GM12878 (cell line): Measurements from ENCODE around the gene CRACDL. TPM values are rescaled to one million over a fixed set of nuclear protein-coding genes. Genes with fewer than 3 reads are reported as not detected.

ENCODE experiments used
- ATAC-seq: fragments of 200-7000 bp; cut with Tn5 transposase; 3 replicates; pipeline ENCODE4 v1.9.1; 2020; ENCODE audit warnings: mild to moderate bottlenecking, moderate library complexity
- BruUV-seq: library from RNA; stranded (reverse); fragments of 400-500 nt; replicated peaks from 2 replicates; lab custom pipeline; 2021; lab: Mats Ljungman, UMichigan
- CTCF ChIA-PET: fragments of 300-600 bp; sonication (Branson Sonifier 250); formaldehyde crosslinking; extraction: SDS; loops from one replicate; lab custom pipeline; 2021; ENCODE audit warnings: inconsistent platforms; lab: Yijun Ruan, JAX
- POLR2A ChIA-PET: fragments of 350-600 bp; formaldehyde crosslinking; extraction: SDS; loops from one replicate; lab custom pipeline; 2021; ENCODE audit warnings: inconsistent platforms; lab: Charles Lee
- RAD21 ChIA-PET: fragments of 300-600 bp; sonication (Branson Sonifier 250); formaldehyde crosslinking; loops from one replicate; lab custom pipeline; 2023; ENCODE audit warnings: antibody characterized with exemption; ENCODE audit not compliant: unreplicated experiment; lab: Charles Lee
- SMC1A ChIA-PET: fragments of 300-600 bp; sonication (Branson Sonifier 250); formaldehyde crosslinking; loops from one replicate; lab custom pipeline; 2023; ENCODE audit not compliant: unreplicated experiment, uncharacterized antibody; lab: Charles Lee
- DNase-seq: peaks from one replicate; pipeline ENCODE4 v3.0.0-alpha.2; 2011; ENCODE audit warnings: low read depth, low spot score
- FAIRE-seq: peaks from 3 replicates; lab custom pipeline; 2011; peaks lifted over from hg19 to GRCh38; lab: Jason Lieb, UNC
- H2AFZ ChIP-seq: 2 replicates; pipeline ENCODE4 v1.6.0; 2011; ENCODE audit warnings: low read depth, low read length, control low read depth; ENCODE audit not compliant: control insufficient read depth
- H3K27ac ChIP-seq: 2 replicates; pipeline ENCODE4 v1.5.1; 2011; ENCODE audit warnings: control low read depth; ENCODE audit not compliant: control insufficient read depth, insufficient read depth
- H3K27me3 ChIP-seq, 2 experiments: replicated peaks in 1 of 2; 2 replicates each; pipeline versions ENCODE4 v1.6.0 to v1.6.1; 2011; ENCODE audit warnings: low read length in 1 of 2; ENCODE audit not compliant: control insufficient read depth in 2 of 2, insufficient read depth in 2 of 2
- H3K36me3 ChIP-seq, 2 experiments: 2 replicates each; pipeline ENCODE4 v1.5.1; 2011; ENCODE audit warnings: low read length in 1 of 2; ENCODE audit not compliant: control insufficient read depth in 2 of 2, insufficient read depth in 2 of 2
- H3K4me1 ChIP-seq: 2 replicates; pipeline ENCODE4 v1.6.1; 2011; ENCODE audit warnings: mild to moderate bottlenecking, low read length, moderate library complexity, mixed read lengths; ENCODE audit not compliant: control insufficient read depth, insufficient read depth
- H3K4me2 ChIP-seq: 2 replicates; pipeline ENCODE4 v1.6.0; 2011; ENCODE audit warnings: control low read depth; ENCODE audit not compliant: control insufficient read depth, insufficient read depth
- H3K4me3 ChIP-seq: fragments of 200-600 bp; sonication (generic); 2 replicates; pipeline ENCODE4 v1.5.1; 2016
- H3K79me2 ChIP-seq: 2 replicates; pipeline ENCODE4 v1.6.0; 2011; ENCODE audit warnings: low read length; ENCODE audit not compliant: control insufficient read depth, insufficient read depth
- H3K9ac ChIP-seq: 2 replicates; pipeline ENCODE4 v1.8.0; 2011; ENCODE audit warnings: low read length, control low read depth, mixed read lengths; ENCODE audit not compliant: control insufficient read depth, insufficient read depth
- H3K9me3 ChIP-seq: replicated peaks from 3 replicates; pipeline ENCODE4 v1.5.1; 2011; ENCODE audit warnings: mild to moderate bottlenecking, low read length; ENCODE audit not compliant: control insufficient read depth, insufficient read depth
- H4K20me1 ChIP-seq: 2 replicates; pipeline ENCODE4 v1.6.0; 2011; ENCODE audit not compliant: control insufficient read depth, insufficient read depth
- BMI1 ChIP-seq: fragments of 450-650 bp; IDR thresholded peaks from 2 replicates; pipeline ENCODE4 v1.6.1; 2016; ENCODE audit warnings: mild to moderate bottlenecking, moderate library complexity, borderline replicate concordance
- CEBPZ ChIP-seq: fragments of 150-350 bp; IDR thresholded peaks from 2 replicates; pipeline ENCODE4 v1.6.1; 2016; ENCODE audit warnings: low read depth, low read length
- CTCF ChIP-seq, 3 experiments: IDR thresholded peaks in 2 of 3; conservative IDR thresholded peaks in 1 of 3; 2 replicates each; pipeline ENCODE4 v1.5.1; 2011; ENCODE audit warnings: low read depth in 3 of 3, low read length in 3 of 3, mild to moderate bottlenecking in 3 of 3, control low read depth in 2 of 3, moderate library complexity in 2 of 3, inconsistent platforms in 1 of 3, mixed read lengths in 1 of 3; ENCODE audit not compliant: control insufficient read depth in 2 of 3, insufficient read depth in 1 of 3; ENCODE audit errors: extremely low read depth in 1 of 3
- MYC ChIP-seq: IDR thresholded peaks from 2 replicates; pipeline ENCODE4 v1.6.1; 2011; ENCODE audit warnings: mild to moderate bottlenecking, low read length, moderate library complexity, inconsistent platforms; ENCODE audit not compliant: insufficient read depth, insufficient replicate concordance, insufficient read length, severe bottlenecking
- SIN3A ChIP-seq: IDR thresholded peaks from 2 replicates; pipeline ENCODE4 v1.6.1; 2012; ENCODE audit warnings: low read depth, low read length, improper control_type of control experiment
- SIX5 ChIP-seq: IDR thresholded peaks from 2 replicates; pipeline ENCODE4 v1.6.1; 2011; ENCODE audit warnings: mild to moderate bottlenecking, low read depth, low read length, moderate library complexity; ENCODE audit not compliant: severe bottlenecking
- STAT3 ChIP-seq: IDR thresholded peaks from 2 replicates; pipeline ENCODE4 v1.6.1; 2011; ENCODE audit warnings: low read depth, low read length, improper control_type of control experiment
- ZBTB40 ChIP-seq: fragments of 450-650 bp; IDR thresholded peaks from 2 replicates; pipeline ENCODE4 v1.6.1; 2016; ENCODE audit warnings: mild to moderate bottlenecking, moderate library complexity, borderline replicate concordance
- WGBS: methylation state at CpG from one replicate; pipeline ENCODE4 v1.1.6; 2016; ENCODE audit warnings: low lambda C conversion rate; ENCODE audit not compliant: insufficient replicate concordance, insufficient coverage; ENCODE audit errors: missing lambda C conversion rate; 5-methylcytosine and 5-hydroxymethylcytosine counted together
- in situ Hi-C: fragments of 300-500 bp; cut with MboI; formaldehyde crosslinking; loops from 9 replicates; pipeline ENCODE4 v1.14.3; 2018; ENCODE audit warnings: mixed read lengths
- intact Hi-C: fragments of 100-400 bp; cut with micrococcal nuclease; formaldehyde crosslinking; loops from one replicate; pipeline ENCODE4 v1.14.2; 2022; ENCODE audit not compliant: unreplicated experiment
- polyA plus RNA-seq, 11 experiments: library from polyadenylated mRNA; depleted of rRNA in 4 of 11; unstranded in 6 of 11; stranded (reverse) in 5 of 11; fragments of >200 nt; fragmentation: Nextera tagmentation in 4 of 11; fragmentation: Illumina TruSeq in 1 of 11; extraction: Ambion mirVana in 4 of 11; extraction: Trizol in 1 of 11; gene quantifications; 1 replicate in 1 of 11; 2 replicates in 10 of 11; pipeline versions ENCODE4 v1.2.1 to v1.2.3, GENCODE V29; 2011 to 2016; ENCODE audit warnings: inconsistent platforms in 2 of 11, missing spikeins in 2 of 11, low read depth in 1 of 11
- total RNA-seq, 4 experiments: library from RNA; depleted of rRNA in 3 of 4; stranded (reverse); fragments of >200 nt in 3 of 4; fragmentation: Illumina TruSeq in 1 of 4; extraction: Trizol in 1 of 4; gene quantifications; 2 replicates each; pipeline versions ENCODE4 v1.2.1 to v1.2.3, GENCODE V29; 2013 to 2021

The CRACDL gene
- total and polyA plus RNA-seq, 10 of the 15 experiments (the other 5 are each of a cell fraction or from before 2014, with no cell fraction given) = 0.03 to 0.72 (median 0.14) TPM

- TF ChIP-seq BMI1 = no peak
Measured at GRCh38 chr2:98859323-98859722, 76.7 kb downstream of the CRACDL start (continued).

- SMC1A ChIA-PET = interaction anchor here (1.7 kb wide), 1 partner anchor 10 kb away, joined by 6 read pairs; no protein-coding TSS in a partner anchor
- TF ChIP-seq CEBPZ (no peak), STAT3 (no peak), SIN3A (no peak), MYC (no peak), ZBTB40 (no peak), SIX5 (no peak), CTCF (IDR thresholded peaks at IDR 0.05 in 2 of 3, conservative IDR thresholded peaks at IDR 0.05 in 1 of 3; ENCODE audit: control insufficient read depth in 2 of 3, extremely low read depth in 1 of 3, insufficient read depth in 1 of 3, low read depth in 3 of 3, low read length in 3 of 3) (no peak)
Measured at GRCh38 chr2:98857001-98857400, 79.0 kb downstream of the CRACDL start.

More at GRCh38 chr2:98857001-98857400, 79.0 kb downstream of the CRACDL start:
- H4K20me1 ChIP-seq = no peaks in the 10 kb centered on the region
- intact Hi-C loops = no loop called here
- no peak overlapping the region for H3K27ac ChIP-seq
- DNase-seq (no peak), ATAC-seq (no peak), FAIRE-seq (no peak)
- ChIA-PET RAD21 (no interaction called here), POLR2A (no interaction called here), CTCF (interaction anchor here (1.2 kb wide), 2 partner anchors 10 to 208 kb away, joined by 3 read pairs; no protein-coding TSS in a partner anchor)
- no peak overlapping the region for H2AFZ ChIP-seq
- no TSS peak for BruUV-seq
- H3K4me3 ChIP-seq = no peak overlapping the region
- H3K4me2 ChIP-seq = no peak overlapping the region
- no peaks in the 10 kb centered on the region for H3K36me3 ChIP-seq
- H3K9me3 ChIP-seq = no peaks in the 10 kb centered on the region; the same call in 1 of the 3 replicates
- no peaks in the 10 kb centered on the region for H3K4me1 ChIP-seq
- H3K79me2 ChIP-seq = no peaks in the 10 kb centered on the region
- no peak overlapping the region for H3K9ac ChIP-seq
- WGBS = 25% methylated on average over 1 of the region's 1 CpG
- no peaks in the 10 kb centered on the region for H3K27me3 ChIP-seq
- in situ Hi-C loops = no loop called here
